Lung (tissue), 12 donors: ENCODE data around the gene PARP11. TPM values are rescaled to one million over a fixed set of nuclear protein-coding genes. Genes with fewer than 3 reads are reported as not detected.

Source experiments
- ATAC-seq: fragments of 200-7000 bp; cut with Tn5 transposase; one replicate; pipeline ENCODE4 v1.9.1; 2020; ENCODE audit warnings: moderate number of reproducible peaks; ENCODE audit not compliant: insufficient read depth, low FRiP score
- DNase-seq, 3 donors: peaks; one replicate each; pipeline ENCODE4 v3.0.0-alpha.2; 2013 to 2017
- H3K27ac ChIP-seq, 2 donors: one replicate each; pipeline ENCODE4 v1.5.1; 2013; ENCODE audit warnings: mild to moderate bottlenecking in 2 of 2, moderate library complexity in 2 of 2, control low read depth in 1 of 2, inconsistent platforms in 1 of 2, low read depth in 1 of 2, low read length in 1 of 2
- H3K27me3 ChIP-seq, 3 donors: one replicate each; pipeline ENCODE4 v1.5.1; 2013; ENCODE audit warnings: low read length in 2 of 3; ENCODE audit not compliant: control insufficient read depth in 3 of 3, insufficient read depth in 3 of 3
- H3K36me3 ChIP-seq, 4 donors: one replicate each; pipeline ENCODE4 v1.5.1; 2013; ENCODE audit warnings: low read length in 4 of 4, mild to moderate bottlenecking in 1 of 4, moderate library complexity in 1 of 4; ENCODE audit not compliant: control insufficient read depth in 4 of 4, insufficient read depth in 4 of 4
- H3K4me1 ChIP-seq, 5 donors: one replicate each; pipeline ENCODE4 v1.5.1; 2013; ENCODE audit warnings: low read length in 5 of 5, mild to moderate bottlenecking in 2 of 5, moderate library complexity in 1 of 5; ENCODE audit not compliant: control insufficient read depth in 5 of 5, insufficient read depth in 5 of 5
- H3K4me3 ChIP-seq: one replicate; pipeline ENCODE4 v1.5.1; 2013; ENCODE audit warnings: mild to moderate bottlenecking, control low read depth, moderate library complexity
- H3K9ac ChIP-seq, 2 donors: one replicate each; pipeline ENCODE4 v1.5.1; 2013; ENCODE audit warnings: low read length in 2 of 2, control low read depth in 1 of 2; ENCODE audit not compliant: insufficient read depth in 1 of 2
- H3K9me3 ChIP-seq, 4 donors: one replicate each; pipeline ENCODE4 v1.5.1; 2013; ENCODE audit warnings: low read length in 3 of 4, mild to moderate bottlenecking in 1 of 4, moderate library complexity in 1 of 4; ENCODE audit not compliant: control insufficient read depth in 4 of 4, insufficient read depth in 3 of 4
- CTCF ChIP-seq: IDR thresholded peaks from 2 replicates; pipeline ENCODE4 v1.5.1; 2012; ENCODE audit warnings: mild to moderate bottlenecking; ENCODE audit errors: control extremely low read depth, extremely low read depth
- WGBS, 2 donors: extraction: QIAGEN DNeasy Blood & Tissue Kit; methylation state at CpG; one replicate each; pipeline ENCODE4 v1.1.7; 2013; 5-methylcytosine and 5-hydroxymethylcytosine counted together
- polyA plus RNA-seq, 2 donors: library from polyadenylated mRNA; stranded (reverse); fragments of 200-250 nt; gene quantifications; one replicate each; pipeline ENCODE4 v1.2.1, GENCODE V29; 2013
- total RNA-seq, 2 donors: library from RNA; depleted of rRNA in 1 of 2; stranded (reverse); fragments of >200 nt in 1 of 2; gene quantifications; one replicate each; pipeline ENCODE4 v1.2.1, GENCODE V29; 2014 to 2021
- donor health status: control.
- donor health status: control.
- donor health status: Bipolar disorder and iron deficiency.
- donor health status: healthy.
- donor health status: DM: yes; HTN: yes; CAD: no.

PARP11 gene
- total and polyA plus RNA-seq, 4 donors: 2.7 to 12.8 (median 8.1) TPM

- Histone ChIP-seq H3K27ac (no peak overlapping the region), H3K9me3 (no peaks in the 10 kb centered on the region), H3K36me3 (no peaks in the 10 kb centered on the region), H3K9ac (no peak overlapping the region), H3K4me1 (peaks cover 0 to 3% (median 0%) of the 10 kb centered on the region in 5 donors), H3K4me3 (no peak overlapping the region), H3K27me3 (peaks cover 0 to 4% (median 0%) of the 10 kb centered on the region in 3 donors)
- no peak for ATAC-seq
- DNase-seq: no peak
- WGBS, 2 donors: 41 to 77% methylated on average over 3 of the region's 3 CpGs
- no peak for TF ChIP-seq CTCF
Observed at GRCh38 chr12:3879846-3880245, 6.6 kb upstream of the PARP11 start.

GRCh38 chr12:3871356-3871755, 1.8 kb downstream of the PARP11 start:
- H3K27me3 ChIP-seq: no peaks in the 10 kb centered on the region
- no peak overlapping the region for H3K4me3 ChIP-seq
- WGBS, 2 donors: 78 to 84% methylated on average over 4 of the region's 4 CpGs
- H3K9ac ChIP-seq: no peak overlapping the region
- H3K4me1 ChIP-seq: peaks cover 0 to 15% (median 6%) of the 10 kb centered on the region in 5 donors
- no peak overlapping the region for H3K27ac ChIP-seq
- no peak for ATAC-seq
- H3K36me3 ChIP-seq: no peaks in the 10 kb centered on the region
- TF ChIP-seq CTCF: no peak
- H3K9me3 ChIP-seq: no peaks in the 10 kb centered on the region
- no peak for DNase-seq

- Histone ChIP-seq H3K9me3 (peaks cover 0 to 5% (median 2%) of the 10 kb centered on the region in 4 donors), H3K4me1 (peaks cover 0 to 15% (median 6%) of the 10 kb centered on the region in 5 donors), H3K36me3 (peaks cover 0 to 4% (median 0%) of the 10 kb centered on the region in 4 donors), H3K4me3 (no peak overlapping the region), H3K27ac (no peak overlapping the region), H3K9ac (no peak overlapping the region), H3K27me3 (no peaks in the 10 kb centered on the region)
- TF ChIP-seq CTCF: no peak
- DNase-seq (no peak), ATAC-seq (no peak)
- WGBS, 2 donors: 31 to 52% methylated on average over 6 of the region's 6 CpGs
Observed at GRCh38 chr12:3869865-3870264, 3.3 kb downstream of the PARP11 start.

GRCh38 chr12:3869433-3869832, 3.8 kb downstream of the PARP11 start:
- 93 to 97% methylated on average over 1 of the region's 1 CpG for WGBS, 2 donors
- Histone ChIP-seq H3K4me1 (peaks cover 0 to 15% (median 6%) of the 10 kb centered on the region in 5 donors), H3K27me3 (no peaks in the 10 kb centered on the region), H3K9ac (no peak overlapping the region), H3K4me3 (no peak overlapping the region), H3K27ac (no peak overlapping the region), H3K36me3 (peaks cover 0 to 4% (median 0%) of the 10 kb centered on the region in 4 donors), H3K9me3 (peaks cover 0 to 8% (median 2%) of the 10 kb centered on the region in 4 donors)
- DNase-seq (no peak), ATAC-seq (no peak)
- TF ChIP-seq CTCF: no peak
